CD4-positive, alpha-beta memory T cell (primary cell): Measurements from ENCODE around the gene SUPV3L1. TPM values are rescaled to one million over a fixed set of nuclear protein-coding genes. Genes with fewer than 3 reads are reported as not detected.
"Not testable (repeated sequence)": the region's sequence is repeated elsewhere in the genome, so short reads cannot be mapped to it uniquely, and the experiment has no call there.

Experiments
- CTCF ChIA-PET: fragments of 350-600 bp; sonication (Branson Sonifier 250); formaldehyde crosslinking; loops from one replicate; lab custom pipeline; 2021; ENCODE audit warnings: inconsistent platforms; ENCODE audit not compliant: partially characterized antibody; lab: Charles Lee
- POLR2A ChIA-PET: fragments of 350-600 bp; sonication (Branson Sonifier 250); formaldehyde crosslinking; loops from one replicate; lab custom pipeline; 2021; ENCODE audit not compliant: partially characterized antibody; lab: Charles Lee
- DNase-seq, 5 donors: peaks; one replicate each; pipeline versions ENCODE4 v3.0.0 to v3.0.0-alpha.2; 2020 to 2022; ENCODE audit warnings: mixed read lengths in 1 of 5
- H3K27ac ChIP-seq: one replicate; pipeline ENCODE4 v1.7.0; 2013; ENCODE audit warnings: low read depth, low read length
- H3K27me3 ChIP-seq: 2 replicates; pipeline ENCODE4 v1.7.0; 2013; ENCODE audit warnings: mild to moderate bottlenecking, low read length, moderate library complexity; ENCODE audit not compliant: insufficient read depth
- H3K36me3 ChIP-seq: 2 replicates; pipeline ENCODE4 v1.7.0; 2013; ENCODE audit warnings: mild to moderate bottlenecking, low read length, moderate library complexity; ENCODE audit not compliant: insufficient read depth
- H3K4me1 ChIP-seq: 2 replicates; pipeline ENCODE4 v1.7.0; 2013; ENCODE audit warnings: mild to moderate bottlenecking, low read length, moderate library complexity; ENCODE audit not compliant: insufficient read depth
- H3K4me3 ChIP-seq, 2 donors: one replicate each; pipeline ENCODE4 v1.7.0; 2013; ENCODE audit warnings: low read length in 2 of 2, mild to moderate bottlenecking in 1 of 2
- H3K9me3 ChIP-seq, 2 donors: one replicate each; pipeline ENCODE4 v1.7.0; 2013; ENCODE audit warnings: low read length in 2 of 2, control low read depth in 1 of 2; ENCODE audit not compliant: control insufficient read depth in 1 of 2
- H3K27ac Mint-ChIP-seq, 7 donors: one replicate each; pipeline ENCODE4 v1.8.0; 2020 to 2021; ENCODE audit warnings: mixed read lengths in 7 of 7, mild to moderate bottlenecking in 6 of 7, inconsistent platforms in 3 of 7, moderate library complexity in 3 of 7
- H3K27me3 Mint-ChIP-seq, 2 donors: one replicate each; pipeline ENCODE4 v1.8.0; 2020 to 2021; ENCODE audit warnings: mixed read lengths in 2 of 2
- H3K36me3 Mint-ChIP-seq, 2 donors: one replicate each; pipeline ENCODE4 v1.8.0; 2020 to 2021; ENCODE audit warnings: mixed read lengths in 2 of 2, inconsistent platforms in 1 of 2, mild to moderate bottlenecking in 1 of 2
- H3K4me1 Mint-ChIP-seq, 4 donors: one replicate each; pipeline ENCODE4 v1.8.0; 2020 to 2021; ENCODE audit warnings: mixed read lengths in 4 of 4, mild to moderate bottlenecking in 1 of 4
- H3K4me3 Mint-ChIP-seq, 8 donors: one replicate each; pipeline ENCODE4 v1.8.0; 2020 to 2021; ENCODE audit warnings: mixed read lengths in 8 of 8, mild to moderate bottlenecking in 7 of 8, moderate library complexity in 6 of 8, inconsistent platforms in 3 of 8
- H3K9me3 Mint-ChIP-seq, 8 donors: one replicate each; pipeline ENCODE4 v1.8.0; 2020 to 2021; ENCODE audit warnings: mixed read lengths in 8 of 8, mild to moderate bottlenecking in 5 of 8, inconsistent platforms in 3 of 8, moderate library complexity in 1 of 8
- intact Hi-C: fragments of 100-400 bp; cut with micrococcal nuclease; formaldehyde crosslinking; loops from one replicate; pipeline ENCODE4 v1.15.1; 2023
- polyA plus RNA-seq, 2 donors: library from polyadenylated mRNA; unstranded; fragments of 300-500 nt; fragmentation: Illumina TruSeq; gene quantifications; one replicate each; pipeline ENCODE4 v1.2.3, GENCODE V29; 2021
- total RNA-seq, 2 experiments: library from RNA; stranded (reverse); gene quantifications; one replicate each; pipeline ENCODE4 v1.2.3, GENCODE V29; 2021

The SUPV3L1 gene
- total and polyA plus RNA-seq, 4 experiments from 2014 or later, result 14.2 to 39.0 (median 28.6) TPM

DNA sequence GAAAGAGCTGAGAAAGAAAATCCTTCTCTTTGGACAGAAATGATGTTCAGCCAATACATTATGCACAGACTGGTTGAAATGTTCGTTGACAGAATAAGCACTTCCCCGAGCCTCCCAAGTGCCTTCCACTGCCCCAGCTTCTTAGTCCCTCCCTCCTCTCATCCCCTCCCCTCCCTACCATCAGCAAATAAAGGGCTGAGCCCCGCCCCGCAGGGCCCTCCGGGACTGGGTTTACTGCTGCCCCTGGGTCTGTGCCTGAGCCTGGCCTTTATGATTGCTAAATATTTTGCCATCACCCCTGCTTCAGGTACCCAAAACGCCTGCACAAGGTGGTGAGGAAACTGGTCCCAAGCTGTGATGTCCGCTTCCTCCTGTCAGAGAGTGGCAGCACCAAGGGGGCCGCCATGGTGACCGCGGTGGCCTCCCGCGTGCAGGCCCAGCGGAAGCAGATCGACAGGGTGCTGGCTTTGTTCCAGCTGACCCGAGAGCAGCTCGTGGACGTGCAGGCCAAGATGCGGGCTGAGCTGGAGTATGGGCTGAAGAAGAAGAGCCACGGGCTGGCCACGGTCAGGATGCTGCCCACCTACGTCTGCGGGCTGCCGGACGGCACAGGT lies 68.2 kb downstream of the SUPV3L1 start:
- Mint-ChIP-seq H3K4me3 (no peak overlapping the region), H3K36me3 (peaks cover 13 to 16% of the 10 kb centered on the region in 2 donors), H3K4me1 (no peaks in the 10 kb centered on the region), H3K27ac (peak overlapping the region in 1 of 7 donors; percentile 41), H3K27me3 (no peaks in the 10 kb centered on the region), H3K9me3 (peaks cover 0 to 2% (median 0%) of the 10 kb centered on the region in 8 donors)
- Histone ChIP-seq H3K4me3 (no peak overlapping the region), H3K27me3 (no peaks in the 10 kb centered on the region), H3K36me3 (no peaks in the 10 kb centered on the region), H3K4me1 (no peaks in the 10 kb centered on the region), H3K27ac (no peak overlapping the region), H3K9me3 (no peaks in the 10 kb centered on the region)
- CTCF ChIA-PET, result interaction anchor here (1.5 kb wide), 1 partner anchor 145 kb away, joined by 3 read pairs; no protein-coding TSS in a partner anchor
- intact Hi-C loops, result no loop called here
- POLR2A ChIA-PET, result no interaction called here
- DNase-seq, result no peak

DNA sequence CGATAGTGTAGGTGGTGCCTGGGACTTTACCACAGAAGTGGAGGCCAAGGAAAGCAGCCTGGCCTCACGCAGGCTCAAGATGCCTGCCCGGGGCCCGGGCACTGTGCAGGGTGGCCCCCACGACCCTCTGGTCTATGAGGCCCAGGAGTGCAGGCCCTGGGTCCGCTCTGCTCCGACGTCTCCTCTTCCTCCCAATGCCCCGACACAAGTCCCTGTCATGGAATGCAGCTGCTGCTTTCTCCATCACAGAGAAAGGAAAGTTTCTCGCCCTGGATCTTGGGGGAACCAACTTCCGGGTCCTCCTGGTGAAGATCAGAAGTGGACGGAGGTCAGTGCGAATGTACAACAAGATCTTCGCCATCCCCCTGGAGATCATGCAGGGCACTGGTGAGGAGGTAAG lies 70.0 kb downstream of the SUPV3L1 start:
- peaks cover 0 to 2% (median 0%) of the 10 kb centered on the region in 8 donors for H3K9me3 Mint-ChIP-seq
- DNase-seq, result no peak
- Histone ChIP-seq H3K9me3 (no peaks in the 10 kb centered on the region), H3K27ac (no peak overlapping the region), H3K36me3 (no peaks in the 10 kb centered on the region), H3K27me3 (no peaks in the 10 kb centered on the region), H3K4me3 (no peak overlapping the region), H3K4me1 (no peaks in the 10 kb centered on the region)
- H3K4me1 Mint-ChIP-seq, result no peaks in the 10 kb centered on the region
- no peaks in the 10 kb centered on the region for H3K27me3 Mint-ChIP-seq
- H3K27ac Mint-ChIP-seq, result peak overlapping the region in 1 of 7 donors; percentile 10
- POLR2A ChIA-PET, result no interaction called here
- intact Hi-C loops, result no loop called here
- H3K4me3 Mint-ChIP-seq, result no peak overlapping the region
- peaks cover 13 to 22% of the 10 kb centered on the region in 2 donors for H3K36me3 Mint-ChIP-seq
- CTCF ChIA-PET, result no interaction called here

- H3K4me1 Mint-ChIP-seq, CTCF ChIA-PET, H3K27me3 ChIP-seq, H3K36me3 ChIP-seq, H3K4me1 ChIP-seq, H3K9me3 ChIP-seq, H3K27ac ChIP-seq, H3K27ac Mint-ChIP-seq, H3K4me3 ChIP-seq, H3K27me3 Mint-ChIP-seq, H3K4me3 Mint-ChIP-seq, DNase-seq, intact Hi-C loops, POLR2A ChIA-PET, H3K9me3 Mint-ChIP-seq: not testable (repeated sequence)
- H3K36me3 Mint-ChIP-seq, result peaks cover 13 to 24% of the 10 kb centered on the region in 2 donors
These were observed 71.4 kb downstream of the SUPV3L1 start for GRCh38 chr10:69251417-69251816.

DNA sequence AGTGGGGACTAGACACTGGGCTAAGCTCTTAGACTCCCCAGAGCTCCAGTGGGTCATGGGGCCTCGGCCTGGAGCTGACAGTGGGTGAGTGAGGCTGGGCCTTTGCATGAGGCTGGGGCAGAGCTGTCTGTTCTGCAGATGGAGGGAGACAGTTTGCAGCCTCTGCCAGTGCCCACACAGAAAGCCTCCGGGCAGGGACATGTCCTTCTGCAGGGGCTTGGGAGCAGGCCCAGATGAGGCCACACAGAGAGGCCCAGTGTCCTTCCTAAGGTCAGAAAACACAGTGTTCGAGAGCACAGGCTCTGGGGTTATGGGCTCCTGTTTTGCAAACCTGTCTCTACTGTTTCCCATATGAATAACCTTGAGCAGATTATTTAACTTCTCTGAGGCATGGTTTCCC lies 73.1 kb downstream of the SUPV3L1 start:
- Histone ChIP-seq H3K9me3 (no peaks in the 10 kb centered on the region), H3K4me3 (no peak overlapping the region), H3K27me3 (no peaks in the 10 kb centered on the region), H3K4me1 (no peaks in the 10 kb centered on the region), H3K36me3 (no peaks in the 10 kb centered on the region), H3K27ac (no peak overlapping the region)
- Mint-ChIP-seq H3K4me3 (no peak overlapping the region), H3K36me3 (peaks cover 23 to 33% of the 10 kb centered on the region in 2 donors), H3K27ac (peak overlapping the region in 1 of 7 donors; percentile 32), H3K9me3 (peaks cover 0 to 2% (median 0%) of the 10 kb centered on the region in 8 donors), H3K4me1 (no peaks in the 10 kb centered on the region), H3K27me3 (no peaks in the 10 kb centered on the region)
- CTCF ChIA-PET, result interaction anchor here (1.0 kb wide), 1 partner anchor 118 kb away, joined by 3 read pairs; no protein-coding TSS in a partner anchor
- intact Hi-C loops, result no loop called here
- no peak for DNase-seq
- POLR2A ChIA-PET, result no interaction called here

GRCh38 chr10:69254877-69255276 lies 74.8 kb downstream of the SUPV3L1 start:
- Histone ChIP-seq H3K9me3 (no peaks in the 10 kb centered on the region), H3K36me3 (no peaks in the 10 kb centered on the region), H3K4me3 (no peak overlapping the region), H3K27ac (no peak overlapping the region), H3K27me3 (no peaks in the 10 kb centered on the region), H3K4me1 (no peaks in the 10 kb centered on the region)
- no peak for DNase-seq
- Mint-ChIP-seq H3K36me3 (peaks cover 16 to 32% of the 10 kb centered on the region in 2 donors), H3K4me1 (no peaks in the 10 kb centered on the region), H3K9me3 (peaks cover 0 to 2% (median 0%) of the 10 kb centered on the region in 8 donors), H3K27ac (no peak overlapping the region), H3K27me3 (no peaks in the 10 kb centered on the region), H3K4me3 (no peak overlapping the region)
- ChIA-PET POLR2A (no interaction called here), CTCF (interaction anchor here (0.8 kb wide), 1 partner anchor 9 kb away, joined by 3 read pairs; no protein-coding TSS in a partner anchor)
- intact Hi-C loops, result no loop called here

Other genes with a start within 250 kb of the SUPV3L1 start
- 10 to 100 TPM; 50.6 to 57.1 TPM for gene DDX21, start 224.1 kb upstream of the SUPV3L1 start, total RNA-seq
- 10 to 100 TPM; 20.3 to 20.7 TPM for gene DDX21, start 224.1 kb upstream of the SUPV3L1 start, polyA plus RNA-seq
- 10 to 100 TPM; 17.9 to 18.5 TPM for gene KIFBP, start 191.4 kb upstream of the SUPV3L1 start, total RNA-seq
- 1 to 10 TPM; 2.7 to 8.1 TPM for gene KIFBP, start 191.4 kb upstream of the SUPV3L1 start, polyA plus RNA-seq
- 100 to 1,000 TPM; 122 to 133 TPM for gene SRGN, start 92.1 kb upstream of the SUPV3L1 start, total RNA-seq
- 100 to 1,000 TPM; 168 to 298 TPM for gene SRGN, start 92.1 kb upstream of the SUPV3L1 start, polyA plus RNA-seq
- gene VPS26A, start 56.1 kb upstream of the SUPV3L1 start, total RNA-seq, result 10 to 100 TPM; 31.7 to 35.9 TPM
- 10 to 100 TPM; 34.7 to 37.4 TPM for gene VPS26A, start 56.1 kb upstream of the SUPV3L1 start, polyA plus RNA-seq
- gene HKDC1, start 40.1 kb downstream of the SUPV3L1 start, total RNA-seq, result 1 to 10 TPM; 3.5 TPM
- gene HKDC1, start 40.1 kb downstream of the SUPV3L1 start, polyA plus RNA-seq, result 1 to 10 TPM; 5.5 to 8.1 TPM
- 10 to 100 TPM; 68.6 to 70.1 TPM for gene HK1, start 98.3 kb downstream of the SUPV3L1 start, total RNA-seq
- gene HK1, start 98.3 kb downstream of the SUPV3L1 start, polyA plus RNA-seq, result 100 to 1,000 TPM; 153 to 156 TPM
- gene TACR2, start 236.7 kb downstream of the SUPV3L1 start, total RNA-seq, result under 1 TPM in 1 of 2 experiments, not detected in 1; 0.19 TPM
- gene TACR2, start 236.7 kb downstream of the SUPV3L1 start, polyA plus RNA-seq, result under 1 TPM in 1 of 2 donors, not detected in 1; 0.17 TPM